Ovary (tissue), 3 donors: ENCODE data around the gene CHST6.

Experiments used
- CTCF ChIP-seq, 3 donors: fragments of 450-650 bp in 2 of 3; fragments of 200-600 bp in 1 of 3; IDR thresholded peaks; one replicate each; pipeline versions ENCODE4 v1.5.1 to v1.8.0; 2016 to 2022; ENCODE audit warnings: antibody characterized with exemption in 3 of 3, mild to moderate bottlenecking in 1 of 3
- EP300 ChIP-seq: sonication (generic); formaldehyde crosslinking; IDR thresholded peaks from one replicate; pipeline ENCODE4 v1.6.1; 2017; ENCODE audit warnings: antibody characterized with exemption
- POLR2A ChIP-seq: fragments of 450-650 bp; IDR thresholded peaks from one replicate; pipeline ENCODE4 v1.6.1; 2017; ENCODE audit warnings: antibody characterized with exemption, mild to moderate bottlenecking, moderate library complexity
- donor health status: DM: no; HTN: no; CAD: no.

- TF ChIP-seq POLR2A: no peak
- no peak for TF ChIP-seq CTCF (IDR thresholded peaks at IDR 0.05)
- no peak for TF ChIP-seq EP300
Observed at GRCh38 chr16:75472908-75473877, 22.0 kb downstream of the CHST6 start.
